GM10248 (cell line): ENCODE measurements around the gene LRWD1.

Experiments
- CTCF ChIA-PET: fragments of 300-600 bp; sonication (Branson Sonifier 250); formaldehyde crosslinking; extraction: SDS; loops from one replicate; lab custom pipeline; 2021; ENCODE audit warnings: antibody characterized with exemption; lab: Yijun Ruan, JAX
- POLR2A ChIA-PET: fragments of 350-650 bp; sonication (Branson Sonifier 250); formaldehyde crosslinking; extraction: SDS; loops from one replicate; lab custom pipeline; 2020; ENCODE audit warnings: antibody characterized with exemption; lab: Yijun Ruan, JAX
- DNase-seq: peaks from one replicate; pipeline ENCODE4 v3.0.0; 2012; ENCODE audit errors: extremely low spot score
- CTCF ChIP-seq: IDR thresholded peaks from 2 replicates; pipeline ENCODE4 v1.5.1; 2012; ENCODE audit warnings: mild to moderate bottlenecking, low read depth; ENCODE audit errors: extremely low read depth, missing control alignments, control extremely low read depth

LRWD1 gene

GRCh38 chr7:102447311-102447710, 17.5 kb upstream of the LRWD1 start:
- POLR2A ChIA-PET = interaction anchor here (1.3 kb wide), 1 partner anchor 9 kb away, joined by 3 read pairs; no protein-coding TSS in a partner anchor
- CTCF ChIA-PET = interaction anchor here (1.3 kb wide), 1 partner anchor 42 kb away, joined by 5 read pairs; no protein-coding TSS in a partner anchor
- no peak for TF ChIP-seq CTCF
- DNase-seq = no peak

- DNase-seq = no peak
- no peak for TF ChIP-seq CTCF
- CTCF ChIA-PET = interaction anchor here (1.3 to 2.7 kb wide), 5 partner anchors 11 to 48 kb away, joined by 3 to 16 read pairs (median 7); no protein-coding TSS in a partner anchor
- POLR2A ChIA-PET = no interaction called here
Measured at GRCh38 chr7:102449136-102449535, 15.6 kb upstream of the LRWD1 start.

- peak; percentile 63 for TF ChIP-seq CTCF
- POLR2A ChIA-PET = no interaction called here
Measured at GRCh38 chr7:102450242-102450641, 14.5 kb upstream of the LRWD1 start.

GRCh38 chr7:102451371-102452054, 13.3 kb upstream of the LRWD1 start:
- no peak for DNase-seq
- no peak for TF ChIP-seq CTCF
- CTCF ChIA-PET = interaction anchor here (1.0 to 2.7 kb wide), 7 partner anchors 9 to 47 kb away, joined by 3 to 16 read pairs (median 7); no protein-coding TSS in a partner anchor
- POLR2A ChIA-PET = no interaction called here

More at GRCh38 chr7:102450242-102450641, 14.5 kb upstream of the LRWD1 start:
- CTCF ChIA-PET = interaction anchor here (0.6 to 2.7 kb wide), 19 partner anchors 9 to 172 kb away, joined by 3 to 16 read pairs (median 4); partner anchors contain the start of genes ORAI2 and PRKRIP1
- DNase-seq = no peak

GRCh38 chr7:102452451-102452850, 12.3 kb upstream of the LRWD1 start:
- no peak for TF ChIP-seq CTCF
- DNase-seq = no peak
- CTCF ChIA-PET = interaction anchor here (1.0 to 1.6 kb wide), 5 partner anchors 9 to 48 kb away, joined by 3 to 8 read pairs (median 3); no protein-coding TSS in a partner anchor
- POLR2A ChIA-PET = no interaction called here

- TF ChIP-seq CTCF = no peak
- no peak for DNase-seq
- ChIA-PET POLR2A (no interaction called here), CTCF (interaction anchor here (1.6 to 3.1 kb wide), 2 partner anchors 13 to 49 kb away, joined by 5 to 12 read pairs; no protein-coding TSS in a partner anchor)
Measured at GRCh38 chr7:102453319-102453718, 11.5 kb upstream of the LRWD1 start.
